ENCODE data around the gene ADAM17.
"Not testable (repeated sequence)": the region's sequence is repeated elsewhere in the genome, so short reads cannot be mapped to it uniquely, and the experiment has no call there.

The ADAM17 gene

DNA sequence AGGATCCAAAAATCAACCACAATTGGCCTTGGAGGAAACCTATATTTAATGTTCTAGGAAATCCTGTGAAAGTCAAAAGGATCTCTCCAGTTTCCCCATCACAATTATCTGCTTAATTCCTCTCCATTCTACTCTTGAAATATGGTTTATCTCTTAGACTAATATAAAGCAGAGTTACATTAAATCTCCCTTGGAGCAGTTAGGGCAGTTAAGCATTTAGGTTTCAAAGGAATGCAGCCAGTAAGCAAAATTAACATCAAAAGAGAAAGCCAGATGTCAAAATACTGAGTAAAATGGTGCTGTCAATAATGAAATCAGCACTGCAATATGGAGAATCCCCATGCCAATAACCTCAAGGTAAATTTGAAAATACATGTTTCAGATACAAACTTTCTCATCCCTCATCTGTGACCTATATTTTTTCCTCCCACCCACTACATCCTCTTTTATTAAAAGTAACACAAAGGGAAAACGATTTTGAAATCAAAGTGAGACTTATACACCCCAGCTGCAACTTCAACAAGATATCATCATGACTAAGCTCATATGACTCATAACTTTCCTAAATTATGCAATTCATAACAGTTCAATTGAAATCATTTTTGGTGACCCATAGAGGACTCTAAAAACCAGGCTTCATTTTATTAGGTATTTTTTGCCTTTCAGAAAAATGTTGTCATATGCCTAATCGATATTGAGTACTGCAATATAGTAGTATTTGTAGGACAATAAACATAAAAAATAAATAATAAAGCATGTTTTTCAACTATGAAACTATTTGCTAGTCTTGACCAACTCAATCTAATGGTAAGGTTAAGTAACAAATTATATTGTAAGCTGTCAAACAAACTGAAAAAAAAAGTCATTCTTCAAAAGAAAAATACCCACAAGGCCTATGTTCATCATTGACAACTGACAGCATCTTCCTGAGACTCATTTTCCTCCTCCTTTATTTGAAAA lies 3.1 kb downstream of the ADAM17 start:
- ChIA-PET POLR2A (no interaction called here), CTCF (no interaction called here)
- DNase-seq (ENCODE audit: extremely low spot score): no peak
- TF ChIP-seq FOXA1 (IDR thresholded peaks at IDR 0.05) (no peak), LEF1 (IDR thresholded peaks at IDR 0.05; ENCODE audit: borderline replicate concordance) (no peak), ARNT (IDR thresholded peaks at IDR 0.05) (no peak), CTBP1 (IDR thresholded peaks at IDR 0.05; ENCODE audit: borderline replicate concordance) (no peak), HDGF (IDR thresholded peaks at IDR 0.05; ENCODE audit: borderline replicate concordance) (no peak), TARDBP (IDR thresholded peaks at IDR 0.05) (no peak), ZNF384 (IDR thresholded peaks at IDR 0.05) (no peak), FOXK2 (IDR thresholded peaks at IDR 0.05) (no peak), NFRKB (IDR thresholded peaks at IDR 0.05) (no peak), ELF4 (IDR thresholded peaks at IDR 0.05) (no peak)

DNA sequence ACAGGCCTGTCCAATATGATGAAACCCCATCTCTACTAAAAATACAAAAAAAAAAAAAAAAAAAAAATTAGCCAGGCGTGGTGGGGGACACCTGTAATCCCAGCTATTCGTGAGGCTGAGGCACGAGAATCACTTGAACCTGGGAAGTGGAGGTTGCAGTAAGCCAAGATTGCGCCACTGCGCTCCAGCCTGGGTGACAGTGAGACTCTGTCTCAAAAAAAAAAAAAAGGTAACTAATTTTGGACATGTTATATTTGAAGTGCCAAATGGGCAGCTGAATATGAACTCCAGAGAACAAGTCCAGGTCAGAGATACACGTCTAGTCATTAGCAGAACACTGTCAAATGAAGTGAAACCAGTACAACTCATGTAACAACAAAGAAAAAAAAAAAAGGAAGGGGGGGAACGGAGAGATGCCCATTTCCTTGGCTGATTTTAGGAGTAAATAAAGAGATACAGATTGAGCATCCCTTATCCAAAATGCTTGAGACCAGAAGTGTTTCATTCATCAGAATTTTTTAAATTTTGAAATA lies 4.7 kb downstream of the ADAM17 start:
- DNase-seq (ENCODE audit: extremely low spot score); CTCF ChIA-PET: not testable (repeated sequence)

DNA sequence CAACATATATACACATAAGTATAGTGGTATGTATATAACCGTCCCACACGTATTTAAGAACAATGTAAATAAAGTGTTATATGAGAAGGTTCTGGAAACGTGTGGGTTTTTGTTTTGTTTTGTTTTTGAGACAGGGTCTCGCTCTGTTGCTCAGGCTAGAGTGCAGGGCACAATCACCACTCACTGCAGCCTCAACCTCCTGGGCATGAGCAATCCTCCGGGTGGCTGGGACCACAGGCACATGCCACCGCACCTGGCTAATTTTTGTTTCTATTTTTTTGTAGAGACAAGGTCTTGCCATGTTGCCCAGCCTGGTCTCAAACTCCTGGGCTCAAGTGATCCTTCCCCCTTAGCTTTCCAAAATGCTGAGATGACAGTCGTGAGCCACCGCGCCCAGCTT lies 6.2 kb downstream of the ADAM17 start:
- ChIA-PET CTCF (no interaction called here), POLR2A (no interaction called here)
- no peak for TF ChIP-seq HDGF (IDR thresholded peaks at IDR 0.05; ENCODE audit: borderline replicate concordance)
- DNase-seq (ENCODE audit: extremely low spot score): no peak

More for the DNA sequence above, 4.7 kb downstream of the ADAM17 start:
- POLR2A ChIA-PET: interaction anchor here (0.7 kb wide), 1 partner anchor 80 kb away, joined by 5 read pairs; the partner anchor contains the start of gene YWHAQ

DNA sequence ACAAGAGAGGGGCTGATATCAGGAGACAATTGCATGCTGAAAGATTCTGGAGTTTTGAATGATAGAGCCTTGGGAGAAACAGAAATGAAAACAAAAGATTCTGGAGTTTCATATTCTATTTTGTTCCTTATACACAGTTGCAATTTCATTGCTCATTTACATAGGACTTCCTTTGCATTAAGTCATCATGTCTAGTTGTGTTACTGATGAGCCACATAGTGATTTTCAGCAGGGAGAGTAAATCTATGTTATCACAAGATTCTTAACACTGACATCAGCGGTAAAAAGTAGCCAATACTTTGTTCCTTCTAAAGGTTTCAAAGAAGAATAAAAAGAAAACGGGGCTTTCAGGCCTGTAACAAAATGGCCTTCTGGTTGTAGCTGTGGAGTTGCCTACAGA lies 7.1 kb downstream of the ADAM17 start:
- ChIA-PET CTCF (interaction anchor here (0.6 kb wide), 1 partner anchor 462 kb away, joined by 3 read pairs; no protein-coding TSS in a partner anchor), POLR2A (interaction anchor here (0.6 kb wide), 1 partner anchor 75 kb away, joined by 3 read pairs; no protein-coding TSS in a partner anchor)
- TF ChIP-seq ZNF384 (IDR thresholded peaks at IDR 0.05) (no peak), HDGF (IDR thresholded peaks at IDR 0.05; ENCODE audit: borderline replicate concordance) (no peak), FOXA1 (IDR thresholded peaks at IDR 0.05) (no peak), ARNT (IDR thresholded peaks at IDR 0.05) (no peak), ELF4 (IDR thresholded peaks at IDR 0.05) (no peak), L3MBTL2 (conservative IDR thresholded peaks at IDR 0.05) (no peak), NFRKB (IDR thresholded peaks at IDR 0.05) (no peak), LEF1 (IDR thresholded peaks at IDR 0.05; ENCODE audit: borderline replicate concordance) (no peak), FOXK2 (IDR thresholded peaks at IDR 0.05) (no peak), CTBP1 (IDR thresholded peaks at IDR 0.05; ENCODE audit: borderline replicate concordance) (no peak), SP1 (IDR thresholded peaks at IDR 0.05) (no peak), BHLHE40 (IDR thresholded peaks at IDR 0.05; ENCODE audit: borderline replicate concordance) (no peak), SUZ12 (IDR thresholded peaks at IDR 0.05) (no peak), TARDBP (IDR thresholded peaks at IDR 0.05) (no peak), FOXM1 (IDR thresholded peaks at IDR 0.05; ENCODE audit: borderline replicate concordance) (no peak)
- TF ChIP-seq, protein P1, sequence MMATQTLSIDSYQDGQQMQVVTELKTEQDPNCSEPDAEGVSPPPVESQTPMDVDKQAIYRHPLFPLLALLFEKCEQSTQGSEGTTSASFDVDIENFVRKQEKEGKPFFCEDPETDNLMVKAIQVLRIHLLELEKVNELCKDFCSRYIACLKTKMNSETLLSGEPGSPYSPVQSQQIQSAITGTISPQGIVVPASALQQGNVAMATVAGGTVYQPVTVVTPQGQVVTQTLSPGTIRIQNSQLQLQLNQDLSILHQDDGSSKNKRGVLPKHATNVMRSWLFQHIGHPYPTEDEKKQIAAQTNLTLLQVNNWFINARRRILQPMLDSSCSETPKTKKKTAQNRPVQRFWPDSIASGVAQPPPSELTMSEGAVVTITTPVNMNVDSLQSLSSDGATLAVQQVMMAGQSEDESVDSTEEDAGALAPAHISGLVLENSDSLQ (IDR thresholded peaks at IDR 0.05): no peak
- no peak for DNase-seq (ENCODE audit: extremely low spot score)

DNA sequence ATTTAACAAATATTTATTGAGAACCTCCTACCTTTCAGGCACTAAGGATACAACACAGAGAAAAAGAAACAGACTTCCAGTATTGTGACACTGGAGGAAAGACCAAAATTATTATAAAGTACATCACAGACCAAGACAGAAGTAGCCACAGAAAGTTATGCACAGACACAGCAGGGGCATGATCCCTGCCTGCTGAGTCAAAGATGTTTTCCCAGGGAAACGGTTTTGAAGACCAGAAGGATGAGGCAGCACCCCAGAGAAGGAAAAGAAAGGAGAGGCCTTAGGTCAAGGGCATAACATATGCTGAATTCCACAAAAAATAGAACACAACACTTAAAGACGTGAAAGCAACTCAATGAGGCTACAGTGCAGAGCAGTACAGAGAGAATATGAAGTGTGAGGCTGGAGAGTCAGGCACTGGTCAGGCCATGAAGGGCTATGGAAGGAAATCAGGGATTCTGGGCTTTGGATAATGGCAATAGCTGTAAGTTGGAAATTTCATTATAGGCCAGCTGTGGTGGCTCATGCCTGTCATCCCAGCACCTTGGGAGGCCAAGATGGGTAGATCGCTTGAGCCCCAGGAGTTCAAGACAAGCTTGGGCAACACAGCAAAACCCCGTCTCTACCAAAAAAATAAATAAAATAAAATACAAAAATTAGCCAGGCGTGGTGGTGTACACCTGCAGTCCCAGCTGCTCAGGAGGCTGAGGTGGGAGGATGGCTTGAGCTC lies 8.2 kb downstream of the ADAM17 start:
- POLR2A ChIA-PET: interaction anchor here (0.6 kb wide), 1 partner anchor 74 kb away, joined by 3 read pairs; no protein-coding TSS in a partner anchor
- DNase-seq (ENCODE audit: extremely low spot score): no peak
- no peak for TF ChIP-seq SUZ12 (IDR thresholded peaks at IDR 0.05)
- TF ChIP-seq SP1 (IDR thresholded peaks at IDR 0.05): no peak
- TF ChIP-seq, protein P1 (IDR thresholded peaks at IDR 0.05): no peak
- CTCF ChIA-PET: interaction anchor here (0.7 kb wide), 1 partner anchor 306 kb away, joined by 4 read pairs; no protein-coding TSS in a partner anchor

DNA sequence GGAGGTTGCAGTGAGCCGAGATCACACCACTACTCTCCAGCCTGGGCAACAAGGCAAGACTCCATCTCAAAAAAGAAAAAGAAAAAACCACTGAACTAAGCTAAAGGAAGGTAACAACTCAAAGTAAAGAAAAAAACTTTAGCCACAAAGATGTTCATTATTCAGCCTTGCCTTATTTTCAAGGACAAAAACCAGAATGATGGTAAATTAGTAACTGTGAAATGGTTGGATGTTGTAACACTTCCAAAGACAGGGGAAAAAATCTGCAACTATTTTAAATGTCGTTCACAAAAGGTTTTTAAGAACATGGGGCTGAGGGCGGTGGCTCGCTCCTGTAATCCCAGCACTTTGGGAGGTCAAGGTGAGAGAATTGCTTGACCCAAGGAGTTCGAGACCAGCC lies 10.1 kb downstream of the ADAM17 start:
- TF ChIP-seq, protein P1 (IDR thresholded peaks at IDR 0.05): no peak
- TF ChIP-seq BHLHE40 (IDR thresholded peaks at IDR 0.05; ENCODE audit: borderline replicate concordance) (no peak), LEF1 (IDR thresholded peaks at IDR 0.05; ENCODE audit: borderline replicate concordance) (no peak)
- CTCF ChIA-PET: no interaction called here
- DNase-seq (ENCODE audit: extremely low spot score): no peak
- POLR2A ChIA-PET: no interaction called here

All from HEK293T (cell line).